H1 (cell line): Measurements from ENCODE around the gene CDH8. TPM values are rescaled to one million over a fixed set of nuclear protein-coding genes. Genes with fewer than 3 reads are reported as not detected.

Experiments used
- CTCF ChIA-PET: fragments of 300-600 bp; sonication (Branson Sonifier 250); formaldehyde crosslinking; loops from one replicate; lab custom pipeline; 2021; ENCODE audit not compliant: partially characterized antibody; lab: Charles Lee
- POLR2A ChIA-PET: fragments of 300-600 bp; sonication (Branson Sonifier 250); formaldehyde crosslinking; loops from one replicate; lab custom pipeline; 2021; ENCODE audit warnings: inconsistent platforms; ENCODE audit not compliant: partially characterized antibody; lab: Charles Lee
- DNase-seq, 2 experiments: peaks; one replicate each; pipeline versions ENCODE4 v3.0.0 to v3.0.0-alpha.2; 2010 to 2022; ENCODE audit warnings: low spot score in 2 of 2, low read depth in 1 of 2, mixed read lengths in 1 of 2
- FAIRE-seq: peaks from 2 replicates; lab custom pipeline; 2011; peaks lifted over from hg19 to GRCh38; lab: Jason Lieb, UNC
- H2AFZ ChIP-seq: 2 replicates; pipeline ENCODE4 v1.8.1; 2012; ENCODE audit warnings: low read length, inconsistent platforms
- H2AK5ac ChIP-seq: 2 replicates; pipeline ENCODE4 v1.6.1; 2013; ENCODE audit warnings: low read depth, low read length
- H2BK120ac ChIP-seq: replicated peaks from 2 replicates; pipeline ENCODE3; 2013; ENCODE audit warnings: low read depth, low read length, inconsistent platforms
- H2BK12ac ChIP-seq: 2 replicates; pipeline ENCODE4 v1.6.1; 2013; ENCODE audit warnings: low read depth, low read length
- H2BK15ac ChIP-seq: 2 replicates; pipeline ENCODE4 v1.6.1; 2013; ENCODE audit warnings: low read length
- H2BK20ac ChIP-seq: 2 replicates; pipeline ENCODE4 v1.6.1; 2013; ENCODE audit warnings: low read length
- H2BK5ac ChIP-seq: 2 replicates; pipeline ENCODE4 v1.6.1; 2013; ENCODE audit warnings: low read depth, low read length
- H3K14ac ChIP-seq: 2 replicates; pipeline ENCODE4 v1.6.1; 2013; ENCODE audit warnings: inconsistent platforms; ENCODE audit not compliant: insufficient read length
- H3K18ac ChIP-seq: 2 replicates; pipeline ENCODE4 v1.6.1; 2013; ENCODE audit warnings: low read length; ENCODE audit errors: extremely low read depth
- H3K23ac ChIP-seq: 2 replicates; pipeline ENCODE4 v1.6.1; 2013; ENCODE audit warnings: inconsistent platforms; ENCODE audit not compliant: insufficient read length
- H3K23me2 ChIP-seq: 2 replicates; pipeline ENCODE4 v1.6.1; 2013; ENCODE audit warnings: low read depth, low read length
- H3K27ac ChIP-seq: 2 replicates; pipeline ENCODE4 v1.6.1; 2011; ENCODE audit warnings: low read depth, low read length, inconsistent platforms
- H3K27me3 ChIP-seq, 4 experiments: replicated peaks in 1 of 4; 1 replicate in 1 of 4; 2 replicates in 3 of 4; pipeline versions ENCODE4 v1.6.1 to v1.8.1; 2011 to 2013; ENCODE audit warnings: low read length in 3 of 4, mild to moderate bottlenecking in 3 of 4, inconsistent platforms in 2 of 4, mixed read lengths in 2 of 4, moderate library complexity in 1 of 4; ENCODE audit not compliant: control insufficient read depth in 3 of 4, insufficient read depth in 3 of 4; ENCODE audit errors: extremely low read depth in 1 of 4
- H3K36me3 ChIP-seq, 4 experiments: 2 replicates each; pipeline versions ENCODE4 v1.6.1 to v1.8.1; 2011 to 2013; ENCODE audit warnings: mild to moderate bottlenecking in 4 of 4, low read length in 3 of 4, moderate library complexity in 2 of 4, control low read depth in 1 of 4, inconsistent platforms in 1 of 4; ENCODE audit not compliant: insufficient read depth in 4 of 4, control insufficient read depth in 2 of 4
- H3K4ac ChIP-seq: replicated peaks from 2 replicates; pipeline ENCODE3; 2013; ENCODE audit warnings: low read length, low read depth, mixed read lengths, inconsistent platforms; ENCODE audit not compliant: insufficient read length
- H3K4me1 ChIP-seq, 4 experiments: replicated peaks in 1 of 4; 1 replicate in 1 of 4; 2 replicates in 3 of 4; pipeline versions ENCODE4 v1.6.1 to v1.8.1; 2011 to 2013; ENCODE audit warnings: low read length in 3 of 4, inconsistent platforms in 2 of 4, mixed read lengths in 1 of 4; ENCODE audit not compliant: insufficient read depth in 4 of 4, control insufficient read depth in 3 of 4
- H3K4me2 ChIP-seq, 2 experiments: 2 replicates each; pipeline versions ENCODE4 v1.6.1 to v1.8.1; 2011 to 2013; ENCODE audit warnings: low read depth in 2 of 2, low read length in 2 of 2, control low read depth in 1 of 2, inconsistent platforms in 1 of 2, mild to moderate bottlenecking in 1 of 2; ENCODE audit not compliant: insufficient read depth in 1 of 2
- H3K4me3 ChIP-seq, 4 experiments: fragments of 200-600, 300-600 bp in 1 of 4; sonication (generic), shearing (Covaris generic), sonication (Bioruptor Twin) in 1 of 4; 2 replicates each; pipeline versions ENCODE4 v1.5.1 to v1.8.1; 2011 to 2016; ENCODE audit warnings: low read length in 4 of 4, low read depth in 3 of 4, control low read depth in 2 of 4, inconsistent platforms in 2 of 4, mild to moderate bottlenecking in 2 of 4, mixed read lengths in 1 of 4, moderate library complexity in 1 of 4; ENCODE audit not compliant: insufficient read depth in 2 of 4; ENCODE audit errors: extremely low read depth in 1 of 4
- H3K56ac ChIP-seq: replicated peaks from 2 replicates; pipeline ENCODE3; 2013; ENCODE audit warnings: low read depth, mild to moderate bottlenecking, mixed read lengths, low read length, inconsistent platforms; ENCODE audit not compliant: insufficient read length
- H3K79me1 ChIP-seq: 2 replicates; pipeline ENCODE4 v1.6.1; 2013; ENCODE audit warnings: low read depth, low read length, control low read depth
- H3K79me2 ChIP-seq, 2 experiments: 2 replicates each; pipeline versions ENCODE4 v1.6.1 to v1.8.1; 2012 to 2013; ENCODE audit warnings: low read length in 2 of 2, mild to moderate bottlenecking in 2 of 2, inconsistent platforms in 1 of 2; ENCODE audit not compliant: insufficient read depth in 2 of 2, control insufficient read depth in 1 of 2
- H3K9ac ChIP-seq, 4 experiments: replicated peaks in 1 of 4; 1 replicate in 1 of 4; 2 replicates in 3 of 4; pipeline versions ENCODE4 v1.6.1 to v1.8.1; 2011 to 2013; ENCODE audit warnings: low read depth in 3 of 4, low read length in 3 of 4, control low read depth in 2 of 4, mild to moderate bottlenecking in 2 of 4, moderate library complexity in 2 of 4, inconsistent platforms in 1 of 4; ENCODE audit errors: extremely low read depth in 1 of 4
- H3K9me3 ChIP-seq, 2 experiments: 2 replicates each; pipeline versions ENCODE4 v1.6.1 to v1.8.1; 2012 to 2013; ENCODE audit warnings: mild to moderate bottlenecking in 2 of 2, moderate library complexity in 2 of 2, control low read depth in 1 of 2, inconsistent platforms in 1 of 2, low read depth in 1 of 2, low read length in 1 of 2, mixed read lengths in 1 of 2; ENCODE audit not compliant: insufficient read depth in 2 of 2
- H4K20me1 ChIP-seq, 2 experiments: replicated peaks in 1 of 2; 2 replicates each; pipeline versions ENCODE3 to v1.8.1; 2011 to 2013; ENCODE audit warnings: inconsistent platforms in 2 of 2, low read length in 2 of 2, mild to moderate bottlenecking in 1 of 2; ENCODE audit not compliant: insufficient read depth in 2 of 2, control insufficient read depth in 1 of 2
- H4K5ac ChIP-seq: 2 replicates; pipeline ENCODE4 v1.6.1; 2013; ENCODE audit warnings: low read length, low read depth, mixed read lengths, inconsistent platforms; ENCODE audit not compliant: insufficient read length
- H4K8ac ChIP-seq: 2 replicates; pipeline ENCODE4 v1.8.0; 2013; ENCODE audit warnings: mild to moderate bottlenecking, moderate library complexity, low read length, inconsistent platforms; ENCODE audit not compliant: insufficient read depth; ENCODE audit errors: extremely low read depth
- H4K91ac ChIP-seq: replicated peaks from 2 replicates; pipeline ENCODE3; 2013; ENCODE audit warnings: low read length, mixed read lengths, inconsistent platforms; ENCODE audit not compliant: insufficient read length
- CTCF ChIP-seq, 3 experiments: IDR thresholded peaks; 1 replicate in 2 of 3; 2 replicates in 1 of 3; pipeline versions ENCODE4 v1.5.1 to v1.6.1; 2011; ENCODE audit warnings: low read length in 3 of 3, mild to moderate bottlenecking in 3 of 3, inconsistent platforms in 2 of 3, low read depth in 1 of 3, moderate library complexity in 1 of 3; ENCODE audit not compliant: insufficient read depth in 1 of 3; ENCODE audit errors: control extremely low read depth in 1 of 3
- EP300 ChIP-seq, 2 experiments: IDR thresholded peaks; 1 replicate in 1 of 2; 2 replicates in 1 of 2; pipeline ENCODE4 v1.6.1; 2011 to 2012; ENCODE audit warnings: low read depth in 2 of 2, low read length in 2 of 2, mild to moderate bottlenecking in 2 of 2, borderline replicate concordance in 1 of 2, inconsistent platforms in 1 of 2, moderate library complexity in 1 of 2
- GTF2F1 ChIP-seq: IDR thresholded peaks from 2 replicates; pipeline ENCODE4 v1.6.1; 2012; ENCODE audit warnings: low read depth, low read length, improper control_type of control experiment, borderline replicate concordance
- RAD21 ChIP-seq, 2 experiments: IDR thresholded peaks in 1 of 2; conservative IDR thresholded peaks in 1 of 2; 2 replicates each; pipeline ENCODE4 v1.6.1; 2011; ENCODE audit warnings: low read depth in 2 of 2, low read length in 2 of 2, improper control_type of control experiment in 1 of 2, inconsistent platforms in 1 of 2, mild to moderate bottlenecking in 1 of 2, moderate library complexity in 1 of 2
- WGBS, 2 experiments: shearing (Covaris generic) in 1 of 2; methylation state at CpG; one replicate each; pipeline versions ENCODE4 v1.1.6 to v1.1.7; 2013 to 2015; ENCODE audit warnings: low lambda C conversion rate in 2 of 2, mixed read lengths in 2 of 2, inconsistent platforms in 1 of 2, low coverage in 1 of 2, missing lambda C conversion rate in 1 of 2; ENCODE audit not compliant: insufficient replicate concordance in 2 of 2, insufficient coverage in 1 of 2, insufficient read length in 1 of 2; ENCODE audit errors: extremely low coverage in 1 of 2, missing lambda C conversion rate in 1 of 2; 5-methylcytosine and 5-hydroxymethylcytosine counted together
- polyA plus RNA-seq, 7 experiments: library from polyadenylated mRNA; depleted of rRNA in 3 of 7; stranded (reverse) in 5 of 7; unstranded in 2 of 7; fragments of >200 nt in 5 of 7; fragments of 200-250 nt in 2 of 7; gene quantifications; 1 replicate in 5 of 7; 2 replicates in 1 of 7; 4 replicates in 1 of 7; pipeline versions ENCODE4 v1.2.1 to v1.2.3, GENCODE V29; 2011 to 2013; ENCODE audit warnings: missing spikeins in 2 of 7, mixed read lengths in 2 of 7
- total RNA-seq: library from RNA; stranded (reverse); fragmentation: NEBNext Ultra II Directional; extraction: Animal tissue kit (Norgen Biotek cat#: 25700); gene quantifications from 2 replicates; pipeline ENCODE4 v1.2.1, GENCODE V29; 2021

The CDH8 gene
- total and polyA plus RNA-seq, 2 of the 8 experiments (the other 6 are each of a cell fraction or from before 2014, with no cell fraction given): 7.7 to 8.4 TPM

GRCh38 chr16:61654962-61655361 lies 381.3 kb downstream of the CDH8 start:
- H4K91ac ChIP-seq: no peak overlapping the region
- H3K4me3 ChIP-seq: no peak overlapping the region
- no peak overlapping the region for H3K9ac ChIP-seq
- H4K5ac ChIP-seq: no peak overlapping the region
- no peak overlapping the region for H3K56ac ChIP-seq
- no peaks in the 10 kb centered on the region for H3K79me2 ChIP-seq
- H2BK12ac ChIP-seq: no peak overlapping the region
- H2AK5ac ChIP-seq: no peak overlapping the region
- no peak overlapping the region for H3K18ac ChIP-seq
- WGBS, 2 experiments: 84% methylated on average over 4 of the region's 4 CpGs; no CpG with 5 or more reads in 1 of the 2 experiments
- H2BK15ac ChIP-seq: no peak overlapping the region
- H2BK5ac ChIP-seq: no peak overlapping the region
- ChIA-PET POLR2A (no interaction called here), CTCF (no interaction called here)
- H3K36me3 ChIP-seq: no peaks in the 10 kb centered on the region
- H2AFZ ChIP-seq: no peak overlapping the region
- no peak overlapping the region for H3K14ac ChIP-seq
- no peaks in the 10 kb centered on the region for H3K27me3 ChIP-seq
- no peak overlapping the region for H2BK20ac ChIP-seq
- TF ChIP-seq GTF2F1 (no peak), RAD21 (IDR thresholded peaks at IDR 0.05 in 1 of 2, conservative IDR thresholded peaks at IDR 0.05 in 1 of 2; ENCODE audit: low read depth in 2 of 2, low read length in 2 of 2) (peak; percentile 56 to 69), CTCF (IDR thresholded peaks at IDR 0.05; ENCODE audit: control extremely low read depth in 1 of 3, insufficient read depth in 1 of 3, low read depth in 1 of 3, low read length in 3 of 3) (peak in 2 of 3 experiments; percentile 13 to 17; a peak in 1 of 4 replicates), EP300 (IDR thresholded peaks at IDR 0.05; ENCODE audit: borderline replicate concordance in 1 of 2, low read depth in 2 of 2, low read length in 2 of 2) (no peak)
- H4K20me1 ChIP-seq: no peaks in the 10 kb centered on the region
- peaks cover 0 to 2% (median 0%) of the 10 kb centered on the region in 4 experiments; a peak in 1 of 7 replicates for H3K4me1 ChIP-seq
- no peak overlapping the region for H4K8ac ChIP-seq
- no peak overlapping the region for H3K27ac ChIP-seq
- no peak overlapping the region for H3K4me2 ChIP-seq
- DNase-seq (no peak), FAIRE-seq (no peak)
- H3K79me1 ChIP-seq: no peaks in the 10 kb centered on the region
- no peak overlapping the region for H3K4ac ChIP-seq
- no peak overlapping the region for H2BK120ac ChIP-seq
- H3K23ac ChIP-seq: no peak overlapping the region
- H3K23me2 ChIP-seq: no peaks in the 10 kb centered on the region
- no peaks in the 10 kb centered on the region for H3K9me3 ChIP-seq
